ENCODE results near the gene CSRNP3.

DNA sequence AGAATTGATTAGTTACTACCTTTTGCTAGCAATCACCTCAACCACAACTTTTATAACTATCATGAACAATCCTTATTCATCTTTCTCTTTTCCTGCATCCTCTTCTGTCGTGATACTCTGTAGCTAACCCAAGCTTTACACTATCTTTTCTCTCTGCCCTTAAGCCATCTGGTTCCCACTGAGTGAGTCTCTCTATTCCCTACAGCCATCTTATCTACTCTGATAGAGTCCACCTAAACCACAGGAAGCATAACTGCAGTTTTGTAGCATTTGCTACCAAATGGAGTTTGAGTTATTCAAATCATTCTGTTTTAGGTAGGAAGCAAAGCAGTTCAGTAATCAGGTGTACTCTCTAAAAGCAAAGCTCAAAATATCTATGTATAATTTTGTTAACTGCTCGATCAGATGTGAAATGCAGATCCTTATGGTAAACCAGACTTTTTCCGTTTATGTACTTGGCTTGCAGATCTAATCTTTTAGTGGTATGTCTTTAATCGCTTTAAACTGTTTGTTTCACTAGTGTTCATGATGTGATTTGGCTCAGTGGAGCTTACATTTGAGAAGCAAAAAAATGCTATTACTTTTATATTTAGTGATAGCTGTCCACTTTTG is 91.0 kb downstream of the CSRNP3 start:
- TF ChIP-seq, protein P1, sequence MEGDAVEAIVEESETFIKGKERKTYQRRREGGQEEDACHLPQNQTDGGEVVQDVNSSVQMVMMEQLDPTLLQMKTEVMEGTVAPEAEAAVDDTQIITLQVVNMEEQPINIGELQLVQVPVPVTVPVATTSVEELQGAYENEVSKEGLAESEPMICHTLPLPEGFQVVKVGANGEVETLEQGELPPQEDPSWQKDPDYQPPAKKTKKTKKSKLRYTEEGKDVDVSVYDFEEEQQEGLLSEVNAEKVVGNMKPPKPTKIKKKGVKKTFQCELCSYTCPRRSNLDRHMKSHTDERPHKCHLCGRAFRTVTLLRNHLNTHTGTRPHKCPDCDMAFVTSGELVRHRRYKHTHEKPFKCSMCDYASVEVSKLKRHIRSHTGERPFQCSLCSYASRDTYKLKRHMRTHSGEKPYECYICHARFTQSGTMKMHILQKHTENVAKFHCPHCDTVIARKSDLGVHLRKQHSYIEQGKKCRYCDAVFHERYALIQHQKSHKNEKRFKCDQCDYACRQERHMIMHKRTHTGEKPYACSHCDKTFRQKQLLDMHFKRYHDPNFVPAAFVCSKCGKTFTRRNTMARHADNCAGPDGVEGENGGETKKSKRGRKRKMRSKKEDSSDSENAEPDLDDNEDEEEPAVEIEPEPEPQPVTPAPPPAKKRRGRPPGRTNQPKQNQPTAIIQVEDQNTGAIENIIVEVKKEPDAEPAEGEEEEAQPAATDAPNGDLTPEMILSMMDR (conservative IDR thresholded peaks at IDR 0.05) = no peak
- no peak for TF ChIP-seq EZH2 (IDR thresholded peaks at IDR 0.05; ENCODE audit: low read depth)
